Measurements from ENCODE around the gene ANTXR1.

DNA sequence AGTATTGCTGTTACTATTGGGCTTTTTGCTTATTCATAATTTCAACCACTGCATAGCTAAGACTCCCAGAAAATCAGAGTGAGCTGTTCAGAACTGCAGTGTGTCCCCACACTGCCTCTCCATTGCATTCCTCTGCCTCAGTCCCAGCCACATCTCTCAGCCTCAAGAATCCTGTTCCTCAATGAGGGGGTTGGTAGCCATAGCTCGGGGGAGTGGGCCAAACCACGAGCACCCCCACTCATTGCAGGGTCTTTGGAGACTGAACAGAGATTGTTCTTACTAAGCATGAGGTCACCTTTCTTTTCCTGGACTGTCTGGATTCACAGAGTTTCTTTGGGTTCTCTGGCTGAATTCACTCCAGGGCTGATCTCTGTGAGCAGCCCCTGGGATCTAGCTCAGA is 213.0 kb downstream of the ANTXR1 start:
- TF ChIP-seq POLR2A (IDR thresholded peaks at IDR 0.05) = no peak
- TF ChIP-seq, protein P1, sequence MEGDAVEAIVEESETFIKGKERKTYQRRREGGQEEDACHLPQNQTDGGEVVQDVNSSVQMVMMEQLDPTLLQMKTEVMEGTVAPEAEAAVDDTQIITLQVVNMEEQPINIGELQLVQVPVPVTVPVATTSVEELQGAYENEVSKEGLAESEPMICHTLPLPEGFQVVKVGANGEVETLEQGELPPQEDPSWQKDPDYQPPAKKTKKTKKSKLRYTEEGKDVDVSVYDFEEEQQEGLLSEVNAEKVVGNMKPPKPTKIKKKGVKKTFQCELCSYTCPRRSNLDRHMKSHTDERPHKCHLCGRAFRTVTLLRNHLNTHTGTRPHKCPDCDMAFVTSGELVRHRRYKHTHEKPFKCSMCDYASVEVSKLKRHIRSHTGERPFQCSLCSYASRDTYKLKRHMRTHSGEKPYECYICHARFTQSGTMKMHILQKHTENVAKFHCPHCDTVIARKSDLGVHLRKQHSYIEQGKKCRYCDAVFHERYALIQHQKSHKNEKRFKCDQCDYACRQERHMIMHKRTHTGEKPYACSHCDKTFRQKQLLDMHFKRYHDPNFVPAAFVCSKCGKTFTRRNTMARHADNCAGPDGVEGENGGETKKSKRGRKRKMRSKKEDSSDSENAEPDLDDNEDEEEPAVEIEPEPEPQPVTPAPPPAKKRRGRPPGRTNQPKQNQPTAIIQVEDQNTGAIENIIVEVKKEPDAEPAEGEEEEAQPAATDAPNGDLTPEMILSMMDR (IDR thresholded peaks at IDR 0.05) = no peak
- no peak for TF ChIP-seq POLR2AphosphoS5 (IDR thresholded peaks at IDR 0.05)
